ENCODE measurements around the gene SHISAL2A.

The SHISAL2A gene

GRCh38 chr1:52636721-52637695 lies 4.0 kb downstream of the SHISAL2A start:
- Histone ChIP-seq H3K4me3 (ENCODE audit: low read depth in 1 of 2, low read length in 2 of 2) (no peak overlapping the region), H3K27ac (ENCODE audit: low read length) (no peak overlapping the region), H2AFZ (ENCODE audit: low read depth, low read length) (no peak overlapping the region), H4K20me1 (ENCODE audit: insufficient read depth, low read length) (no peaks in the 10 kb centered on the region), H3K79me2 (ENCODE audit: insufficient read depth, low read length) (no peaks in the 10 kb centered on the region), H3K4me2 (ENCODE audit: insufficient read depth, low read length) (no peak overlapping the region), H3K9me3 (ENCODE audit: insufficient read depth, low read length, severe bottlenecking) (no peaks in the 10 kb centered on the region), H3K36me3 (ENCODE audit: insufficient read depth, low read length) (no peaks in the 10 kb centered on the region), H3K9ac (ENCODE audit: low read depth, low read length) (no peak overlapping the region), H3K27me3 (ENCODE audit: insufficient read depth, low read length, poor library complexity) (no peaks in the 10 kb centered on the region), H3K4me1 (ENCODE audit: insufficient read depth, low read length) (peaks cover 12% of the 10 kb centered on the region)
- peak; percentile 80 for ATAC-seq (ENCODE audit: insufficient read depth, low read depth)
- DNase-seq, result peak; percentile 39
- TF ChIP-seq EZH2 (IDR thresholded peaks at IDR 0.05; ENCODE audit: borderline replicate concordance, low read depth, low read length, severe bottlenecking), result no peak
- no peak for TF ChIP-seq CTCF (IDR thresholded peaks at IDR 0.05; ENCODE audit: borderline replicate concordance, extremely low read depth, low read length, poor library complexity, severe bottlenecking)

- DNase-seq (no peak), ATAC-seq (ENCODE audit: insufficient read depth, low read depth) (no peak)
- no peak overlapping the region for H2AFZ ChIP-seq (ENCODE audit: low read depth, low read length)
- H3K4me2 ChIP-seq (ENCODE audit: insufficient read depth, low read length), result no peak overlapping the region
- no peaks in the 10 kb centered on the region for H3K36me3 ChIP-seq (ENCODE audit: insufficient read depth, low read length)
- H4K20me1 ChIP-seq (ENCODE audit: insufficient read depth, low read length), result no peaks in the 10 kb centered on the region
- H3K4me3 ChIP-seq (ENCODE audit: low read depth in 1 of 2, low read length in 2 of 2), result no peak overlapping the region
- H3K4me1 ChIP-seq (ENCODE audit: insufficient read depth, low read length), result peaks cover 12% of the 10 kb centered on the region
- H3K27ac ChIP-seq (ENCODE audit: low read length), result no peak overlapping the region
- no peaks in the 10 kb centered on the region for H3K79me2 ChIP-seq (ENCODE audit: insufficient read depth, low read length)
- no peaks in the 10 kb centered on the region for H3K27me3 ChIP-seq (ENCODE audit: insufficient read depth, low read length, poor library complexity)
- no peak overlapping the region for H3K9ac ChIP-seq (ENCODE audit: low read depth, low read length)
- TF ChIP-seq EZH2 (IDR thresholded peaks at IDR 0.05; ENCODE audit: borderline replicate concordance, low read depth, low read length, severe bottlenecking) (no peak), CTCF (IDR thresholded peaks at IDR 0.05; ENCODE audit: borderline replicate concordance, extremely low read depth, low read length, poor library complexity, severe bottlenecking) (no peak)
- H3K9me3 ChIP-seq (ENCODE audit: insufficient read depth, low read length, severe bottlenecking), result no peaks in the 10 kb centered on the region
Observed at GRCh38 chr1:52637946-52638345, 5.0 kb downstream of the SHISAL2A start.

GRCh38 chr1:52640697-52641096 lies 7.7 kb downstream of the SHISAL2A start:
- DNase-seq (no peak), ATAC-seq (ENCODE audit: insufficient read depth, low read depth) (no peak)
- Histone ChIP-seq H3K79me2 (ENCODE audit: insufficient read depth, low read length) (no peaks in the 10 kb centered on the region), H3K9ac (ENCODE audit: low read depth, low read length) (no peak overlapping the region), H3K9me3 (ENCODE audit: insufficient read depth, low read length, severe bottlenecking) (no peaks in the 10 kb centered on the region), H3K27me3 (ENCODE audit: insufficient read depth, low read length, poor library complexity) (no peaks in the 10 kb centered on the region), H4K20me1 (ENCODE audit: insufficient read depth, low read length) (no peaks in the 10 kb centered on the region), H2AFZ (ENCODE audit: low read depth, low read length) (no peak overlapping the region), H3K4me3 (ENCODE audit: low read depth in 1 of 2, low read length in 2 of 2) (no peak overlapping the region), H3K4me1 (ENCODE audit: insufficient read depth, low read length) (peaks cover 8% of the 10 kb centered on the region), H3K27ac (ENCODE audit: low read length) (no peak overlapping the region), H3K4me2 (ENCODE audit: insufficient read depth, low read length) (no peak overlapping the region), H3K36me3 (ENCODE audit: insufficient read depth, low read length) (no peaks in the 10 kb centered on the region)
- TF ChIP-seq CTCF (IDR thresholded peaks at IDR 0.05; ENCODE audit: borderline replicate concordance, extremely low read depth, low read length, poor library complexity, severe bottlenecking), result no peak
- no peak for TF ChIP-seq EZH2 (IDR thresholded peaks at IDR 0.05; ENCODE audit: borderline replicate concordance, low read depth, low read length, severe bottlenecking)
